ENCODE results near the gene EVX2.

- TF ChIP-seq CTCF (IDR thresholded peaks at IDR 0.05; ENCODE audit: borderline replicate concordance, extremely low read depth, low read length, poor library complexity, severe bottlenecking): no peak
- no peak for TF ChIP-seq EZH2 (IDR thresholded peaks at IDR 0.05; ENCODE audit: borderline replicate concordance, low read depth, low read length, severe bottlenecking)
Observed at GRCh38 chr2:176075481-176075880, 8.3 kb downstream of the EVX2 start.

Data from DND-41 (cell line).